SU-DHL-6 (cell line): ENCODE data around the gene CALM3.

Source experiments
- H2AFZ ChIP-seq: fragments of 200-600 bp; sonication (generic); 2 replicates; pipeline ENCODE4 v1.6.1; 2014; ENCODE audit warnings: low read depth, mild to moderate bottlenecking, moderate library complexity, mixed read lengths, antibody characterized with exemption, low read length; ENCODE audit not compliant: severe bottlenecking
- H3F3A ChIP-seq: fragments of 200-600 bp; shearing (Covaris generic); 2 replicates; pipeline ENCODE4 v1.6.0; 2016; ENCODE audit warnings: antibody characterized with exemption, mild to moderate bottlenecking; ENCODE audit not compliant: insufficient read depth
- H3K27ac ChIP-seq: fragments of 200-600 bp; sonication (generic); 2 replicates; pipeline ENCODE4 v1.5.1; 2016; ENCODE audit warnings: low read depth, mild to moderate bottlenecking, low read length, moderate library complexity, mixed read lengths
- H3K27me3 ChIP-seq: fragments of 200-600 bp; sonication (generic), shearing (Covaris generic); 2 replicates; pipeline ENCODE4 v1.6.0; 2014; ENCODE audit warnings: mild to moderate bottlenecking, low read length
- H3K36me3 ChIP-seq: fragments of 200-600 bp; sonication (generic); 2 replicates; pipeline ENCODE4 v1.6.1; 2014; ENCODE audit warnings: mild to moderate bottlenecking, low read length, mixed read lengths
- H3K4me2 ChIP-seq: fragments of 300-600, 200-600 bp; shearing (Covaris generic), sonication (generic); 2 replicates; pipeline ENCODE4 v1.6.0; 2014; ENCODE audit warnings: low read length, low read depth, mild to moderate bottlenecking; ENCODE audit not compliant: poor library complexity, severe bottlenecking
- H3K4me3 ChIP-seq: fragments of 200-600 bp; sonication (generic); 2 replicates; pipeline ENCODE4 v1.5.1; 2014; ENCODE audit warnings: antibody characterized with exemption, low read length, mild to moderate bottlenecking, mixed read lengths; ENCODE audit not compliant: insufficient read depth, poor library complexity, severe bottlenecking
- H3K79me2 ChIP-seq: fragments of 200-600 bp; sonication (generic); 2 replicates; pipeline ENCODE4 v1.6.1; 2014; ENCODE audit warnings: mild to moderate bottlenecking, low read length, moderate library complexity; ENCODE audit not compliant: insufficient read depth
- H3K9ac ChIP-seq: fragments of 200-600 bp; sonication (generic); 2 replicates; pipeline ENCODE4 v1.7.0; 2014; ENCODE audit warnings: mild to moderate bottlenecking, low read length
- H3K9me2 ChIP-seq: fragments of 200-600 bp; sonication (generic); replicated peaks from 2 replicates; pipeline ENCODE4 v1.6.1; 2014; ENCODE audit warnings: low read length; ENCODE audit not compliant: insufficient read depth
- H3K9me3 ChIP-seq: fragments of 200-600 bp; sonication (generic); 2 replicates; pipeline ENCODE4 v1.6.1; 2014; ENCODE audit warnings: low read length, mixed read lengths; ENCODE audit not compliant: insufficient read depth
- H4K20me1 ChIP-seq: fragments of 200-600 bp; sonication (generic); 2 replicates; pipeline ENCODE4 v1.6.1; 2014; ENCODE audit warnings: low read depth, mild to moderate bottlenecking, antibody characterized with exemption, low read length, moderate library complexity, mixed read lengths
- CTCF ChIP-seq: fragments of 200-600 bp; sonication (generic); IDR thresholded peaks from one replicate; pipeline ENCODE4 v1.5.1; 2017; ENCODE audit warnings: antibody characterized with exemption, mild to moderate bottlenecking, low read length, moderate library complexity; ENCODE audit not compliant: insufficient read depth, poor library complexity, severe bottlenecking
- EZH2phosphoT487 ChIP-seq: fragments of 200-600 bp; sonication (generic), shearing (Covaris generic); conservative IDR thresholded peaks from 2 replicates; pipeline ENCODE4 v1.6.1; 2018; ENCODE audit warnings: mild to moderate bottlenecking, antibody characterized with exemption, low read length, moderate library complexity, mixed read lengths

The CALM3 gene

DNA sequence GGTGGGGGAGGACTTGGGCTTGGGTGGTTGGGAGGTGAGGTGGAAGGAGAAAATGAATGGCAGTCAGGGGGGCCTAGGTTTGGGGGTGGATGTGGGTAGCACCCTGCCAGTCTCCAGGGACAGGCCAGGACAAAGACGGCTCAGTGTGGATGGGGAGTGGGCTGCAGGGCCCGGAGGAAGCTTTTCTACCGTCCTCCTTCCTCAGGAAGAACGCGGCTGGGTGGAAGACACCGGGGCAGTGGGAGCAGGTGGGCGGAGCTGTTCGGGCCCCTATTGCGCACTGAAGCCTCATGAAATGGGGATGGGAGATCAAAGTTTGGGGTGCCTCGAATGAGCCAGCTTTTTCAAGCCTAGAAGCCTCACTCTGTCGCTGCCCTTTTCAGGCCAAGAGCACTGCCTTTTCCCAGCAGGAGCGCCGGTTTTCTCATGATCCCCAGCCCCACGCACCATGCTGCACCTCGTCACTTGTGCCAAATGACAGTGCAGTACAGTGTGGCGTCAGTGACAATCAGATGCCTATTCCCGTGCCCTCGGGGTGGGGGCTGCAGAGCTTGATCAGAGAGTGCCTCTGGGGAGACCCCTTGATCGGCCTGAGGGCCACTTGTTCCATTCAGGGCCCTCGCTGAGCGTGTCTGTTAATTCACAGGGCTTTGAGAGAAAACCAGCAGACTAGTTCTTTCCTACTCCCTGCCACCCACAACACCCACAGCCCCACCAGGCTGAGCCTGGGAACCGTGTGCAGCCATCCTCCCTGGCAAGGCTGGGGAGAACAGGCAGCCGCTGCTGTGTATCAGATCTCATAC lies 1.5 kb downstream of the CALM3 start:
- Histone ChIP-seq H3K27me3 (no peaks in the 10 kb centered on the region), H3K9me3 (no peaks in the 10 kb centered on the region), H3K27ac (peak overlapping the region; percentile 93), H2AFZ (no peak overlapping the region), H3K9me2 (no peaks in the 10 kb centered on the region), H3K36me3 (no peaks in the 10 kb centered on the region), H3K9ac (peak overlapping the region; percentile 98), H3K79me2 (peaks cover 47% of the 10 kb centered on the region), H3K4me2 (peak overlapping the region; percentile 93), H3F3A (peaks cover 6% of the 10 kb centered on the region), H3K4me3 (peak overlapping the region; percentile 100), H4K20me1 (no peaks in the 10 kb centered on the region)
- TF ChIP-seq CTCF, result no peak
- TF ChIP-seq EZH2phosphoT487, result no peak

- Histone ChIP-seq H3K9me3 (no peaks in the 10 kb centered on the region), H3K27me3 (no peaks in the 10 kb centered on the region), H3F3A (peaks cover 6% of the 10 kb centered on the region), H3K4me2 (peak overlapping the region; percentile 93), H3K27ac (no peak overlapping the region), H3K9ac (peak overlapping the region; percentile 98), H4K20me1 (no peaks in the 10 kb centered on the region), H3K36me3 (no peaks in the 10 kb centered on the region), H3K79me2 (peaks cover 47% of the 10 kb centered on the region), H3K9me2 (no peaks in the 10 kb centered on the region), H3K4me3 (peak overlapping the region; percentile 100), H2AFZ (no peak overlapping the region)
- TF ChIP-seq EZH2phosphoT487, result no peak
- no peak for TF ChIP-seq CTCF
These were observed 2.1 kb downstream of the CALM3 start for GRCh38 chr19:46603195-46603637.

- H4K20me1 ChIP-seq, result no peaks in the 10 kb centered on the region
- TF ChIP-seq EZH2phosphoT487 (no peak), CTCF (no peak)
- no peak overlapping the region for H3K27ac ChIP-seq
- no peak overlapping the region for H2AFZ ChIP-seq
- H3K9ac ChIP-seq, result 0 out of 2 replicates have a peak overlapping the region, but pooled peaks have one; percentile 98
- H3K36me3 ChIP-seq, result no peaks in the 10 kb centered on the region
- no peaks in the 10 kb centered on the region for H3K9me3 ChIP-seq
- peaks cover 6% of the 10 kb centered on the region for H3F3A ChIP-seq
- no peaks in the 10 kb centered on the region for H3K27me3 ChIP-seq
- H3K4me2 ChIP-seq, result peak overlapping the region; percentile 93
- H3K4me3 ChIP-seq, result no peak overlapping the region
- H3K9me2 ChIP-seq, result no peaks in the 10 kb centered on the region
- H3K79me2 ChIP-seq, result peaks cover 47% of the 10 kb centered on the region
These were observed 2.7 kb downstream of the CALM3 start for GRCh38 chr19:46603752-46604231.
